Natural killer cell (primary cell): ENCODE data around the gene SLC24A3. TPM values are rescaled to one million over a fixed set of nuclear protein-coding genes. Genes with fewer than 3 reads are reported as not detected.

ENCODE experiments used
- ATAC-seq, 3 donors: fragments of 150-1000 bp in 2 of 3; fragments of 200-7000 bp in 1 of 3; cut with Tn5 transposase; 1 replicate in 1 of 3; 2 replicates in 2 of 3; pipeline ENCODE4 v1.10.0; 2021; ENCODE audit warnings: mild to moderate bottlenecking in 2 of 3, moderate library complexity in 2 of 3
- DNase-seq, 2 donors: peaks; one replicate each; pipeline versions ENCODE4 v3.0.0 to v3.0.0-alpha.2; 2013 to 2021; ENCODE audit warnings: mixed read lengths in 1 of 2
- H3K27ac ChIP-seq: one replicate; pipeline ENCODE4 v1.5.1; 2013; ENCODE audit warnings: mild to moderate bottlenecking, low read length
- H3K27me3 ChIP-seq: one replicate; pipeline ENCODE4 v1.6.1; 2013; ENCODE audit warnings: low read length; ENCODE audit not compliant: control insufficient read depth, insufficient read depth
- H3K36me3 ChIP-seq: one replicate; pipeline ENCODE4 v1.6.1; 2013; ENCODE audit warnings: low read length; ENCODE audit not compliant: control insufficient read depth, insufficient read depth
- H3K4me1 ChIP-seq: one replicate; pipeline ENCODE4 v1.6.1; 2013; ENCODE audit warnings: low read length; ENCODE audit not compliant: control insufficient read depth, insufficient read depth
- H3K4me3 ChIP-seq: one replicate; pipeline ENCODE4 v1.5.1; 2013; ENCODE audit warnings: low read length
- H3K9me3 ChIP-seq: one replicate; pipeline ENCODE4 v1.6.1; 2013; ENCODE audit warnings: low read length; ENCODE audit not compliant: control insufficient read depth, insufficient read depth
- H3K27ac Mint-ChIP-seq, 2 donors: one replicate each; pipeline ENCODE4 v1.8.0; 2022; ENCODE audit warnings: mild to moderate bottlenecking in 2 of 2, mixed read lengths in 2 of 2, moderate library complexity in 1 of 2
- H3K27me3 Mint-ChIP-seq, 2 donors: one replicate each; pipeline ENCODE4 v1.8.0; 2022; ENCODE audit warnings: low read depth in 2 of 2, mixed read lengths in 2 of 2
- H3K36me3 Mint-ChIP-seq: one replicate; pipeline ENCODE4 v1.8.0; 2022; ENCODE audit warnings: mixed read lengths
- H3K4me1 Mint-ChIP-seq, 2 donors: one replicate each; pipeline ENCODE4 v1.8.0; 2022; ENCODE audit warnings: mixed read lengths in 2 of 2
- H3K4me3 Mint-ChIP-seq: one replicate; pipeline ENCODE4 v1.8.0; 2022; ENCODE audit warnings: mild to moderate bottlenecking, moderate library complexity, mixed read lengths
- H3K9me3 Mint-ChIP-seq, 2 donors: one replicate each; pipeline ENCODE4 v1.8.0; 2022; ENCODE audit warnings: mixed read lengths in 2 of 2
- CTCF ChIP-seq: fragments of 200-600 bp; IDR thresholded peaks from one replicate; pipeline ENCODE4 v1.8.0; 2022; ENCODE audit warnings: antibody characterized with exemption
- WGBS: methylation state at CpG from one replicate; pipeline ENCODE4 v1.1.7; 2013; ENCODE audit warnings: missing lambda C conversion rate; ENCODE audit not compliant: insufficient coverage; 5-methylcytosine and 5-hydroxymethylcytosine counted together
- intact Hi-C: fragments of 100-400 bp; cut with micrococcal nuclease; formaldehyde crosslinking; loops from one replicate; pipeline ENCODE4 v1.14.2; 2022
- total RNA-seq, 4 donors: library from RNA; stranded (reverse); fragments of 120-200 nt in 1 of 4; gene quantifications; one replicate each; pipeline versions ENCODE4 v1.2.3 to v1.2.4, GENCODE V29; 2013 to 2022

Gene SLC24A3
- total RNA-seq, 3 donors from 2014 or later (not counting 1 experiment from before 2014, with no cell fraction given): 0.09 to 5.5 (median 0.99) TPM

- H3K36me3 Mint-ChIP-seq: no peaks in the 10 kb centered on the region
- H3K9me3 ChIP-seq: no peaks in the 10 kb centered on the region
- peaks cover 2 to 3% of the 10 kb centered on the region in 2 donors for H3K9me3 Mint-ChIP-seq
- no peak for TF ChIP-seq CTCF
- no peaks in the 10 kb centered on the region for H3K27me3 ChIP-seq
- no peak overlapping the region for H3K4me3 Mint-ChIP-seq
- no peaks in the 10 kb centered on the region for H3K36me3 ChIP-seq
- no peak overlapping the region for H3K27ac Mint-ChIP-seq
- H3K4me1 Mint-ChIP-seq: peaks cover 0 to 6% of the 10 kb centered on the region in 2 donors
- H3K27ac ChIP-seq: no peak overlapping the region
- intact Hi-C loops: no loop called here
- H3K4me3 ChIP-seq: no peak overlapping the region
- peaks cover 2% of the 10 kb centered on the region for H3K4me1 ChIP-seq
- ATAC-seq (no peak), DNase-seq (no peak)
- no CpG with 5 or more reads among the region's 1 CpG for WGBS
- peaks cover 6 to 12% of the 10 kb centered on the region in 2 donors for H3K27me3 Mint-ChIP-seq
These were observed 534.0 kb downstream of the SLC24A3 start for GRCh38 chr20:19746396-19746795.

GRCh38 chr20:19747903-19748302 is 535.5 kb downstream of the SLC24A3 start:
- Histone ChIP-seq H3K9me3 (no peaks in the 10 kb centered on the region), H3K4me3 (no peak overlapping the region), H3K36me3 (no peaks in the 10 kb centered on the region), H3K27ac (no peak overlapping the region), H3K4me1 (peaks cover 2% of the 10 kb centered on the region), H3K27me3 (no peaks in the 10 kb centered on the region)
- no peak for TF ChIP-seq CTCF
- 89% methylated on average over 2 of the region's 4 CpGs for WGBS
- peaks cover 0 to 6% of the 10 kb centered on the region in 2 donors for H3K4me1 Mint-ChIP-seq
- no peaks in the 10 kb centered on the region for H3K36me3 Mint-ChIP-seq
- intact Hi-C loops: no loop called here
- H3K27ac Mint-ChIP-seq: no peak overlapping the region
- H3K9me3 Mint-ChIP-seq: peaks cover 2 to 3% of the 10 kb centered on the region in 2 donors
- ATAC-seq: no peak
- no peak for DNase-seq
- no peak overlapping the region for H3K4me3 Mint-ChIP-seq
- peaks cover 10 to 18% of the 10 kb centered on the region in 2 donors for H3K27me3 Mint-ChIP-seq

- Histone ChIP-seq H3K9me3 (no peaks in the 10 kb centered on the region), H3K27me3 (no peaks in the 10 kb centered on the region), H3K4me1 (peaks cover 2% of the 10 kb centered on the region), H3K27ac (no peak overlapping the region), H3K36me3 (no peaks in the 10 kb centered on the region), H3K4me3 (no peak overlapping the region)
- WGBS: 83% methylated on average over 1 of the region's 2 CpGs
- Mint-ChIP-seq H3K4me1 (peaks cover 0 to 3% of the 10 kb centered on the region in 2 donors), H3K4me3 (no peak overlapping the region), H3K9me3 (peaks cover 2 to 3% of the 10 kb centered on the region in 2 donors), H3K27ac (no peak overlapping the region), H3K27me3 (peaks cover 12 to 18% of the 10 kb centered on the region in 2 donors), H3K36me3 (no peaks in the 10 kb centered on the region)
- intact Hi-C loops: no loop called here
- TF ChIP-seq CTCF: no peak
- no peak for DNase-seq
- ATAC-seq: no peak
These were observed 536.2 kb downstream of the SLC24A3 start for GRCh38 chr20:19748681-19749080.

GRCh38 chr20:19749618-19750071 is 537.2 kb downstream of the SLC24A3 start:
- Histone ChIP-seq H3K4me1 (peaks cover 2% of the 10 kb centered on the region), H3K36me3 (no peaks in the 10 kb centered on the region), H3K4me3 (no peak overlapping the region), H3K27ac (no peak overlapping the region), H3K9me3 (no peaks in the 10 kb centered on the region), H3K27me3 (no peaks in the 10 kb centered on the region)
- H3K9me3 Mint-ChIP-seq: peaks cover 2 to 3% of the 10 kb centered on the region in 2 donors
- ATAC-seq (no peak), DNase-seq (no peak)
- no peak overlapping the region for H3K27ac Mint-ChIP-seq
- no peak for TF ChIP-seq CTCF
- no peak overlapping the region for H3K4me3 Mint-ChIP-seq
- intact Hi-C loops: no loop called here
- H3K4me1 Mint-ChIP-seq: no peaks in the 10 kb centered on the region
- WGBS: 70% methylated on average over 1 of the region's 3 CpGs
- no peaks in the 10 kb centered on the region for H3K36me3 Mint-ChIP-seq
- peaks cover 12 to 18% of the 10 kb centered on the region in 2 donors for H3K27me3 Mint-ChIP-seq
